ENCODE measurements around the gene FAHD2B. TPM values are rescaled to one million over a fixed set of nuclear protein-coding genes. Genes with fewer than 3 reads are reported as not detected.
"Not testable (repeated sequence)": the region's sequence is repeated elsewhere in the genome, so short reads cannot be mapped to it uniquely, and the experiment has no call there.

Gene FAHD2B
- total RNA-seq, 2 donors from 2014 or later = 32.9 to 36.1 TPM

GRCh38 chr2:97056150-97056549 lies 38.5 kb downstream of the FAHD2B start:
- not testable (repeated sequence) for H3K36me3 Mint-ChIP-seq (ENCODE audit: insufficient read depth in 2 of 2); H3K4me1 Mint-ChIP-seq (ENCODE audit: low read depth); H3K4me3 Mint-ChIP-seq; ATAC-seq (replicated peaks in 1 of 2); H3K27ac Mint-ChIP-seq; H3K27me3 Mint-ChIP-seq (ENCODE audit: low read depth); DNase-seq; H3K9me3 Mint-ChIP-seq

GRCh38 chr2:97050032-97050431 lies 44.6 kb downstream of the FAHD2B start:
- H3K36me3 Mint-ChIP-seq (ENCODE audit: insufficient read depth in 2 of 2); ATAC-seq (replicated peaks in 1 of 2); H3K9me3 Mint-ChIP-seq; H3K27me3 Mint-ChIP-seq (ENCODE audit: low read depth); H3K4me1 Mint-ChIP-seq (ENCODE audit: low read depth); H3K4me3 Mint-ChIP-seq; DNase-seq; H3K27ac Mint-ChIP-seq: not testable (repeated sequence)

- not testable (repeated sequence) for H3K27me3 Mint-ChIP-seq (ENCODE audit: low read depth); H3K36me3 Mint-ChIP-seq (ENCODE audit: insufficient read depth in 2 of 2); H3K4me1 Mint-ChIP-seq (ENCODE audit: low read depth)
Measured at GRCh38 chr2:97048448-97048847, 46.2 kb downstream of the FAHD2B start.

GRCh38 chr2:97046676-97047075 lies 48.0 kb downstream of the FAHD2B start:
- H3K9me3 Mint-ChIP-seq; H3K27me3 Mint-ChIP-seq (ENCODE audit: low read depth); H3K4me3 Mint-ChIP-seq; DNase-seq; ATAC-seq (replicated peaks in 1 of 2); H3K36me3 Mint-ChIP-seq (ENCODE audit: insufficient read depth in 2 of 2); H3K4me1 Mint-ChIP-seq (ENCODE audit: low read depth); H3K27ac Mint-ChIP-seq: not testable (repeated sequence)

More at GRCh38 chr2:97048448-97048847, 46.2 kb downstream of the FAHD2B start:
- ATAC-seq (replicated peaks in 1 of 2); H3K9me3 Mint-ChIP-seq; H3K27ac Mint-ChIP-seq; DNase-seq; H3K4me3 Mint-ChIP-seq: not testable (repeated sequence)

- not testable (repeated sequence) for H3K4me1 Mint-ChIP-seq (ENCODE audit: low read depth); H3K27ac Mint-ChIP-seq; H3K4me3 Mint-ChIP-seq; DNase-seq; H3K9me3 Mint-ChIP-seq; ATAC-seq (replicated peaks in 1 of 2); H3K27me3 Mint-ChIP-seq (ENCODE audit: low read depth); H3K36me3 Mint-ChIP-seq (ENCODE audit: insufficient read depth in 2 of 2)
Measured at GRCh38 chr2:97045895-97046499, 48.7 kb downstream of the FAHD2B start.

Other genes starting within 250 kb of the FAHD2B start
- 10 to 100 TPM; 16.5 to 17.2 TPM for gene ANKRD39, start 236.9 kb downstream of the FAHD2B start, total RNA-seq
- 10 to 100 TPM; 16.0 to 22.2 TPM for gene SEMA4C, start 224.8 kb downstream of the FAHD2B start, total RNA-seq
- 1 to 10 TPM; 1.0 to 1.2 TPM for gene FAM178B, start 108.3 kb downstream of the FAHD2B start, total RNA-seq
- gene ANKRD36, start 18.3 kb upstream of the FAHD2B start, total RNA-seq = 10 to 100 TPM; 36.1 to 40.7 TPM

All from activated T-cell treated with anti-CD3 and anti-CD28 coated beads, Interleukin-2, amount 50 U/mL, for 72 hours (primary cell).